Ascending aorta (tissue), 2 donors: ENCODE measurements around the gene SLC12A4. TPM values are rescaled to one million over a fixed set of nuclear protein-coding genes. Genes with fewer than 3 reads are reported as not detected.

ENCODE experiments used
- DNase-seq, 2 donors: peaks; one replicate each; pipeline ENCODE4 v3.0.0-alpha.2; 2019; ENCODE audit warnings: low spot score in 2 of 2
- H3K27ac ChIP-seq, 2 donors: fragments of 200-600 bp; sonication (generic); one replicate each; pipeline ENCODE4 v1.5.1; 2016 to 2017; ENCODE audit warnings: mild to moderate bottlenecking in 1 of 2
- H3K27me3 ChIP-seq: fragments of 200-600 bp; sonication (generic); one replicate; pipeline ENCODE4 v1.5.1; 2017
- H3K36me3 ChIP-seq, 2 donors: fragments of 200-600 bp; sonication (generic); one replicate each; pipeline ENCODE4 v1.5.1; 2016
- H3K4me1 ChIP-seq, 2 donors: fragments of 200-600 bp; sonication (generic); one replicate each; pipeline ENCODE4 v1.5.1; 2016 to 2017; ENCODE audit warnings: mild to moderate bottlenecking in 1 of 2
- H3K4me3 ChIP-seq, 2 donors: fragments of 200-600 bp; sonication (generic); one replicate each; pipeline ENCODE4 v1.5.1; 2016 to 2017; ENCODE audit warnings: mild to moderate bottlenecking in 1 of 2
- H3K9me3 ChIP-seq, 2 donors: fragments of 200-600 bp; sonication (generic); one replicate each; pipeline ENCODE4 v1.5.1; 2016
- CTCF ChIP-seq, 3 experiments: fragments of 200-600 bp in 2 of 3; fragments of 450-650 bp in 1 of 3; sonication (generic) in 2 of 3; IDR thresholded peaks; one replicate each; pipeline ENCODE4 v1.5.1; 2016 to 2019; ENCODE audit warnings: antibody characterized with exemption in 3 of 3, mild to moderate bottlenecking in 1 of 3, moderate library complexity in 1 of 3
- intact Hi-C: fragments of 100-400 bp; cut with DNase I; formaldehyde crosslinking; loops from one replicate; pipeline ENCODE4 v1.15.1; 2023
- total RNA-seq: library from RNA; depleted of rRNA; stranded (reverse); fragments of >200 nt; gene quantifications from one replicate; pipeline ENCODE4 v1.1.0, GENCODE V29; 2016

SLC12A4 gene
- total RNA-seq, 1 donor from 2014 or later, result 83.2 TPM

GRCh38 chr16:67935101-67935401 lies 33.4 kb downstream of the SLC12A4 start:
- H3K4me1 ChIP-seq, result peaks cover 7 to 16% of the 10 kb centered on the region in 2 donors
- DNase-seq, result no peak
- H3K36me3 ChIP-seq, result peaks cover 3 to 17% of the 10 kb centered on the region in 2 donors
- intact Hi-C loops, result loop anchor here (1.0 to 10.0 kb wide), 4 partner anchors 42 to 408 kb away; partner anchors contain the start of genes PSKH1, RIPOR1 and THAP11
- no peaks in the 10 kb centered on the region for H3K9me3 ChIP-seq
- no peak for TF ChIP-seq CTCF (IDR thresholded peaks at IDR 0.05)
- peak overlapping the region; percentile 65 to 85 for H3K4me3 ChIP-seq
- peak overlapping the region; percentile 33 to 88 for H3K27ac ChIP-seq
- no peaks in the 10 kb centered on the region for H3K27me3 ChIP-seq

- no peaks in the 10 kb centered on the region for H3K9me3 ChIP-seq
- no peak for TF ChIP-seq CTCF (IDR thresholded peaks at IDR 0.05)
- intact Hi-C loops, result loop anchor here (1.0 to 10.0 kb wide), 4 partner anchors 41 to 407 kb away; partner anchors contain the start of genes PSKH1, RIPOR1 and THAP11
- no peak for DNase-seq
- peak overlapping the region; percentile 65 to 85 for H3K4me3 ChIP-seq
- peaks cover 7 to 16% of the 10 kb centered on the region in 2 donors for H3K4me1 ChIP-seq
- H3K36me3 ChIP-seq, result peaks cover 5 to 15% of the 10 kb centered on the region in 2 donors
- H3K27ac ChIP-seq, result no peak overlapping the region
- H3K27me3 ChIP-seq, result no peaks in the 10 kb centered on the region
Measured at GRCh38 chr16:67934306-67935100, 33.9 kb downstream of the SLC12A4 start.

- no peak overlapping the region for H3K27ac ChIP-seq
- DNase-seq, result no peak
- H3K27me3 ChIP-seq, result no peaks in the 10 kb centered on the region
- intact Hi-C loops, result loop anchor here (2.0 to 10.0 kb wide), 2 partner anchors 91 to 209 kb away; partner anchors contain the start of gene THAP11
- H3K4me1 ChIP-seq, result peaks cover 7 to 16% of the 10 kb centered on the region in 2 donors
- H3K36me3 ChIP-seq, result peaks cover 10 to 19% of the 10 kb centered on the region in 2 donors
- H3K4me3 ChIP-seq, result no peak overlapping the region
- TF ChIP-seq CTCF (IDR thresholded peaks at IDR 0.05), result no peak
- H3K9me3 ChIP-seq, result no peaks in the 10 kb centered on the region
Measured at GRCh38 chr16:67933805-67934204, 34.6 kb downstream of the SLC12A4 start.

GRCh38 chr16:67932462-67932840 lies 36.0 kb downstream of the SLC12A4 start:
- Histone ChIP-seq H3K4me3 (no peak overlapping the region), H3K36me3 (peaks cover 20 to 26% of the 10 kb centered on the region in 2 donors), H3K27me3 (no peaks in the 10 kb centered on the region), H3K27ac (no peak overlapping the region), H3K9me3 (no peaks in the 10 kb centered on the region), H3K4me1 (peaks cover 7 to 15% of the 10 kb centered on the region in 2 donors)
- no peak for DNase-seq
- TF ChIP-seq CTCF (IDR thresholded peaks at IDR 0.05), result no peak
- intact Hi-C loops, result loop anchor here (10.0 kb wide), 1 partner anchor 208 kb away; no protein-coding TSS in a partner anchor

GRCh38 chr16:67931712-67932461 lies 36.5 kb downstream of the SLC12A4 start, which contains the start of gene CTRL:
Gene CTRL (minus strand): TSS chr16:67931862. CDS start chr16:67931852, 10 bp downstream.
- Histone ChIP-seq H3K4me1 (peaks cover 3 to 13% of the 10 kb centered on the region in 2 donors), H3K9me3 (no peaks in the 10 kb centered on the region), H3K4me3 (no peak within 1 kb of the TSS), H3K27ac (no peak within 1 kb of the TSS), H3K36me3 (peaks cover 22 to 30% of the 10 kb centered on the region in 2 donors), H3K27me3 (no peaks in the 10 kb centered on the region)
- no peak for TF ChIP-seq CTCF (IDR thresholded peaks at IDR 0.05)
- intact Hi-C loops, result loop anchor here (10.0 kb wide), 1 partner anchor 207 kb away; no protein-coding TSS in a partner anchor
- DNase-seq, result no peak
